GM12878 (cell line): ENCODE measurements around the gene EIF4E1B. TPM values are rescaled to one million over a fixed set of nuclear protein-coding genes. Genes with fewer than 3 reads are reported as not detected.

ENCODE experiments used
- ATAC-seq: fragments of 200-7000 bp; cut with Tn5 transposase; 3 replicates; pipeline ENCODE4 v1.9.1; 2020; ENCODE audit warnings: mild to moderate bottlenecking, moderate library complexity
- BruUV-seq: library from RNA; stranded (reverse); fragments of 400-500 nt; replicated peaks from 2 replicates; lab custom pipeline; 2021; lab: Mats Ljungman, UMichigan
- CTCF ChIA-PET: fragments of 300-600 bp; sonication (Branson Sonifier 250); formaldehyde crosslinking; extraction: SDS; loops from one replicate; lab custom pipeline; 2021; ENCODE audit warnings: inconsistent platforms; lab: Yijun Ruan, JAX
- POLR2A ChIA-PET: fragments of 350-600 bp; formaldehyde crosslinking; extraction: SDS; loops from one replicate; lab custom pipeline; 2021; ENCODE audit warnings: inconsistent platforms; lab: Charles Lee
- RAD21 ChIA-PET: fragments of 300-600 bp; sonication (Branson Sonifier 250); formaldehyde crosslinking; loops from one replicate; lab custom pipeline; 2023; ENCODE audit warnings: antibody characterized with exemption; ENCODE audit not compliant: unreplicated experiment; lab: Charles Lee
- SMC1A ChIA-PET: fragments of 300-600 bp; sonication (Branson Sonifier 250); formaldehyde crosslinking; loops from one replicate; lab custom pipeline; 2023; ENCODE audit not compliant: unreplicated experiment, uncharacterized antibody; lab: Charles Lee
- DNase-seq: peaks from one replicate; pipeline ENCODE4 v3.0.0-alpha.2; 2011; ENCODE audit warnings: low read depth, low spot score
- FAIRE-seq: peaks from 3 replicates; lab custom pipeline; 2011; peaks lifted over from hg19 to GRCh38; lab: Jason Lieb, UNC
- H2AFZ ChIP-seq: 2 replicates; pipeline ENCODE4 v1.6.0; 2011; ENCODE audit warnings: low read depth, low read length, control low read depth; ENCODE audit not compliant: control insufficient read depth
- H3K27ac ChIP-seq: 2 replicates; pipeline ENCODE4 v1.5.1; 2011; ENCODE audit warnings: control low read depth; ENCODE audit not compliant: control insufficient read depth, insufficient read depth
- H3K27me3 ChIP-seq, 2 experiments: replicated peaks in 1 of 2; 2 replicates each; pipeline versions ENCODE4 v1.6.0 to v1.6.1; 2011; ENCODE audit warnings: low read length in 1 of 2; ENCODE audit not compliant: control insufficient read depth in 2 of 2, insufficient read depth in 2 of 2
- H3K36me3 ChIP-seq, 2 experiments: 2 replicates each; pipeline ENCODE4 v1.5.1; 2011; ENCODE audit warnings: low read length in 1 of 2; ENCODE audit not compliant: control insufficient read depth in 2 of 2, insufficient read depth in 2 of 2
- H3K4me1 ChIP-seq: 2 replicates; pipeline ENCODE4 v1.6.1; 2011; ENCODE audit warnings: mild to moderate bottlenecking, low read length, moderate library complexity, mixed read lengths; ENCODE audit not compliant: control insufficient read depth, insufficient read depth
- H3K4me2 ChIP-seq: 2 replicates; pipeline ENCODE4 v1.6.0; 2011; ENCODE audit warnings: control low read depth; ENCODE audit not compliant: control insufficient read depth, insufficient read depth
- H3K4me3 ChIP-seq: fragments of 200-600 bp; sonication (generic); 2 replicates; pipeline ENCODE4 v1.5.1; 2016
- H3K79me2 ChIP-seq: 2 replicates; pipeline ENCODE4 v1.6.0; 2011; ENCODE audit warnings: low read length; ENCODE audit not compliant: control insufficient read depth, insufficient read depth
- H3K9ac ChIP-seq: 2 replicates; pipeline ENCODE4 v1.8.0; 2011; ENCODE audit warnings: low read length, control low read depth, mixed read lengths; ENCODE audit not compliant: control insufficient read depth, insufficient read depth
- H3K9me3 ChIP-seq: replicated peaks from 3 replicates; pipeline ENCODE4 v1.5.1; 2011; ENCODE audit warnings: mild to moderate bottlenecking, low read length; ENCODE audit not compliant: control insufficient read depth, insufficient read depth
- H4K20me1 ChIP-seq: 2 replicates; pipeline ENCODE4 v1.6.0; 2011; ENCODE audit not compliant: control insufficient read depth, insufficient read depth
- ASH2L ChIP-seq: fragments of 300-600, 200-600 bp; sonication (generic); IDR thresholded peaks from 2 replicates; pipeline ENCODE4 v1.6.1; 2017; ENCODE audit warnings: low read depth, mild to moderate bottlenecking, borderline replicate concordance
- DPF2 ChIP-seq: fragments of 450-650 bp; IDR thresholded peaks from 2 replicates; pipeline ENCODE4 v1.6.1; 2017; ENCODE audit warnings: mild to moderate bottlenecking
- NFYB ChIP-seq: IDR thresholded peaks from 2 replicates; pipeline ENCODE4 v1.6.1; 2011; ENCODE audit warnings: low read depth, mild to moderate bottlenecking, low read length, improper control_type of control experiment, moderate library complexity; ENCODE audit not compliant: insufficient read depth
- RAD51 ChIP-seq: fragments of 450-650 bp; IDR thresholded peaks from 2 replicates; pipeline ENCODE4 v1.6.1; 2016; ENCODE audit warnings: moderate library complexity, mild to moderate bottlenecking, inconsistent platforms
- WGBS: methylation state at CpG from one replicate; pipeline ENCODE4 v1.1.6; 2016; ENCODE audit warnings: low lambda C conversion rate; ENCODE audit not compliant: insufficient replicate concordance, insufficient coverage; ENCODE audit errors: missing lambda C conversion rate; 5-methylcytosine and 5-hydroxymethylcytosine counted together
- in situ Hi-C: fragments of 300-500 bp; cut with MboI; formaldehyde crosslinking; loops from 9 replicates; pipeline ENCODE4 v1.14.3; 2018; ENCODE audit warnings: mixed read lengths
- intact Hi-C: fragments of 100-400 bp; cut with micrococcal nuclease; formaldehyde crosslinking; loops from one replicate; pipeline ENCODE4 v1.14.2; 2022; ENCODE audit not compliant: unreplicated experiment
- polyA plus RNA-seq, 11 experiments: library from polyadenylated mRNA; depleted of rRNA in 4 of 11; unstranded in 6 of 11; stranded (reverse) in 5 of 11; fragments of >200 nt; fragmentation: Nextera tagmentation in 4 of 11; fragmentation: Illumina TruSeq in 1 of 11; extraction: Ambion mirVana in 4 of 11; extraction: Trizol in 1 of 11; gene quantifications; 1 replicate in 1 of 11; 2 replicates in 10 of 11; pipeline versions ENCODE4 v1.2.1 to v1.2.3, GENCODE V29; 2011 to 2016; ENCODE audit warnings: inconsistent platforms in 2 of 11, missing spikeins in 2 of 11, low read depth in 1 of 11
- total RNA-seq, 4 experiments: library from RNA; depleted of rRNA in 3 of 4; stranded (reverse); fragments of >200 nt in 3 of 4; fragmentation: Illumina TruSeq in 1 of 4; extraction: Trizol in 1 of 4; gene quantifications; 2 replicates each; pipeline versions ENCODE4 v1.2.1 to v1.2.3, GENCODE V29; 2013 to 2021
- TF ChIP-seq, protein P1 (sequence below): IDR thresholded peaks from 2 replicates; pipeline ENCODE4 v1.6.1; 2011; ENCODE audit warnings: borderline replicate concordance, low read depth, mild to moderate bottlenecking, moderate library complexity, mixed read lengths, low read length; ENCODE audit not compliant: insufficient read depth; ENCODE audit errors: extremely low read length
- TF ChIP-seq, protein P2 (sequence below): fragments of 450-650 bp; IDR thresholded peaks from 2 replicates; pipeline ENCODE4 v1.6.1; 2017; ENCODE audit warnings: mild to moderate bottlenecking, moderate library complexity
- TF ChIP-seq, protein P3 (sequence below): fragments of 150-350 bp; IDR thresholded peaks from 2 replicates; pipeline ENCODE4 v1.6.1; 2016; ENCODE audit warnings: low read depth, low read length

The EIF4E1B gene
- total and polyA plus RNA-seq, 10 of the 15 experiments (the other 5 are each of a cell fraction or from before 2014, with no cell fraction given) = not detected

DNA sequence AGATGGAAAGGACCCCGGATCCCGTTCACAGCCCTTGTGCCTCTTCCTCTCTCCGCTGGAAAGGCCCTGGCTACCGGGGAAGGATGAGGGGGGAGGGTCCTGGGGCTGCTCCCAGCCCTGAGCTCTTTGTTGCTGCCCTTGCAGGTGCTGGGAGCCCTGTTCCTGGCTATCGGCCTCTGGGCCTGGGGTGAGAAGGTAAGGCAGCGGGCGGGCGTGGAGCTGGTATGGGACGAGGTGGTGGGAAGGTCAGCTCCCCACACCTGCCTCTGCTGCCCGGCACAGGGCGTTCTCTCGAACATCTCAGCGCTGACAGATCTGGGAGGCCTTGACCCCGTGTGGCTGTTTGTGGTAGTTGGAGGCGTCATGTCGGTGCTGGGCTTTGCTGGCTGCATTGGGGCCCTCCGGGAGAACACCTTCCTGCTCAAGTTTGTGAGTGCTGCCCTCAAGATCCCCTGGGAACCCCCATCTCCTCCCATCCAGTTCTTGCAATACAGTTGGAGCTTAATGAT is 21.1 kb downstream of the EIF4E1B start (continued):
- no peak for TF ChIP-seq DPF2
- TF ChIP-seq ASH2L = no peak
- TF ChIP-seq, protein P1, sequence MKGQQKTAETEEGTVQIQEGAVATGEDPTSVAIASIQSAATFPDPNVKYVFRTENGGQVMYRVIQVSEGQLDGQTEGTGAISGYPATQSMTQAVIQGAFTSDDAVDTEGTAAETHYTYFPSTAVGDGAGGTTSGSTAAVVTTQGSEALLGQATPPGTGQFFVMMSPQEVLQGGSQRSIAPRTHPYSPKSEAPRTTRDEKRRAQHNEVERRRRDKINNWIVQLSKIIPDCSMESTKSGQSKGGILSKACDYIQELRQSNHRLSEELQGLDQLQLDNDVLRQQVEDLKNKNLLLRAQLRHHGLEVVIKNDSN = no peak
- TF ChIP-seq RAD51 = no peak
- TF ChIP-seq, protein P2, sequence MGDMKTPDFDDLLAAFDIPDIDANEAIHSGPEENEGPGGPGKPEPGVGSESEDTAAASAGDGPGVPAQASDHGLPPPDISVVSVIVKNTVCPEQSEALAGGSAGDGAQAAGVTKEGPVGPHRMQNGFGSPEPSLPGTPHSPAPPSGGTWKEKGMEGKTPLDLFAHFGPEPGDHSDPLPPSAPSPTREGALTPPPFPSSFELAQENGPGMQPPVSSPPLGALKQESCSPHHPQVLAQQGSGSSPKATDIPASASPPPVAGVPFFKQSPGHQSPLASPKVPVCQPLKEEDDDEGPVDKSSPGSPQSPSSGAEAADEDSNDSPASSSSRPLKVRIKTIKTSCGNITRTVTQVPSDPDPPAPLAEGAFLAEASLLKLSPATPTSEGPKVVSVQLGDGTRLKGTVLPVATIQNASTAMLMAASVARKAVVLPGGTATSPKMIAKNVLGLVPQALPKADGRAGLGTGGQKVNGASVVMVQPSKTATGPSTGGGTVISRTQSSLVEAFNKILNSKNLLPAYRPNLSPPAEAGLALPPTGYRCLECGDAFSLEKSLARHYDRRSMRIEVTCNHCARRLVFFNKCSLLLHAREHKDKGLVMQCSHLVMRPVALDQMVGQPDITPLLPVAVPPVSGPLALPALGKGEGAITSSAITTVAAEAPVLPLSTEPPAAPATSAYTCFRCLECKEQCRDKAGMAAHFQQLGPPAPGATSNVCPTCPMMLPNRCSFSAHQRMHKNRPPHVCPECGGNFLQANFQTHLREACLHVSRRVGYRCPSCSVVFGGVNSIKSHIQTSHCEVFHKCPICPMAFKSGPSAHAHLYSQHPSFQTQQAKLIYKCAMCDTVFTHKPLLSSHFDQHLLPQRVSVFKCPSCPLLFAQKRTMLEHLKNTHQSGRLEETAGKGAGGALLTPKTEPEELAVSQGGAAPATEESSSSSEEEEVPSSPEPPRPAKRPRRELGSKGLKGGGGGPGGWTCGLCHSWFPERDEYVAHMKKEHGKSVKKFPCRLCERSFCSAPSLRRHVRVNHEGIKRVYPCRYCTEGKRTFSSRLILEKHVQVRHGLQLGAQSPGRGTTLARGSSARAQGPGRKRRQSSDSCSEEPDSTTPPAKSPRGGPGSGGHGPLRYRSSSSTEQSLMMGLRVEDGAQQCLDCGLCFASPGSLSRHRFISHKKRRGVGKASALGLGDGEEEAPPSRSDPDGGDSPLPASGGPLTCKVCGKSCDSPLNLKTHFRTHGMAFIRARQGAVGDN = no peak

DNA sequence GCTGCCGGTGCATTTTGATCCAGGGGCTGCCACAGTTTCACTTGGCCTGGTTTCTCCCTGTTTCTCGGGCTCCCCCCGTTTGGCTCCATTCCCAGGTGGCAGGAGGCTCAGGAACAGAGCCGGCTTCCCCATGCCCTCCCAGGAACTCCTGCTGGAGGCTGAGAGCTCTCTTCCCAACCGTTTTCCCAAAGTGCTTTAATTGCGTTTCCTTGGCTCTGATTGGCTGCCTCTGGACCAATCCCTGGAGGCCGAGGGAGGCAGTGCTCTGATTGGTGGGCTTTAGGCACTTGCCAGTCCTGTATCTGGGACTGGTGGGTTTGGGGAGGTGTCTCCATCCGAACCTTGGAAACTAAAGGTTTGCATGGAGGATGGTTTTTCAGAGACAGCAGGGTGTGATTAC is 21.7 kb downstream of the EIF4E1B start:
- in situ Hi-C loops = loop anchor here (5.0 kb wide), 1 partner anchor 460 kb away; no protein-coding TSS in a partner anchor
- ChIA-PET POLR2A (no interaction called here), SMC1A (interaction anchor here (0.9 kb wide), 1 partner anchor 9 kb away, joined by 3 read pairs; no protein-coding TSS in a partner anchor), RAD21 (no interaction called here)
- H4K20me1 ChIP-seq = no peaks in the 10 kb centered on the region
- no peaks in the 10 kb centered on the region for H3K9me3 ChIP-seq
- no peak overlapping the region for H3K4me3 ChIP-seq
- DNase-seq (no peak), ATAC-seq (no peak)
- H2AFZ ChIP-seq = no peak overlapping the region
- H3K9ac ChIP-seq = no peak overlapping the region
- no peaks in the 10 kb centered on the region for H3K27me3 ChIP-seq
- WGBS = 87% methylated on average over 8 of the region's 8 CpGs
- intact Hi-C loops = no loop called here
- no peaks in the 10 kb centered on the region for H3K79me2 ChIP-seq
- H3K4me1 ChIP-seq = peaks cover 31% of the 10 kb centered on the region
- TF ChIP-seq NFYB = peak; percentile 52; the same call in 1 of the 2 replicates
- TF ChIP-seq, protein P3, sequence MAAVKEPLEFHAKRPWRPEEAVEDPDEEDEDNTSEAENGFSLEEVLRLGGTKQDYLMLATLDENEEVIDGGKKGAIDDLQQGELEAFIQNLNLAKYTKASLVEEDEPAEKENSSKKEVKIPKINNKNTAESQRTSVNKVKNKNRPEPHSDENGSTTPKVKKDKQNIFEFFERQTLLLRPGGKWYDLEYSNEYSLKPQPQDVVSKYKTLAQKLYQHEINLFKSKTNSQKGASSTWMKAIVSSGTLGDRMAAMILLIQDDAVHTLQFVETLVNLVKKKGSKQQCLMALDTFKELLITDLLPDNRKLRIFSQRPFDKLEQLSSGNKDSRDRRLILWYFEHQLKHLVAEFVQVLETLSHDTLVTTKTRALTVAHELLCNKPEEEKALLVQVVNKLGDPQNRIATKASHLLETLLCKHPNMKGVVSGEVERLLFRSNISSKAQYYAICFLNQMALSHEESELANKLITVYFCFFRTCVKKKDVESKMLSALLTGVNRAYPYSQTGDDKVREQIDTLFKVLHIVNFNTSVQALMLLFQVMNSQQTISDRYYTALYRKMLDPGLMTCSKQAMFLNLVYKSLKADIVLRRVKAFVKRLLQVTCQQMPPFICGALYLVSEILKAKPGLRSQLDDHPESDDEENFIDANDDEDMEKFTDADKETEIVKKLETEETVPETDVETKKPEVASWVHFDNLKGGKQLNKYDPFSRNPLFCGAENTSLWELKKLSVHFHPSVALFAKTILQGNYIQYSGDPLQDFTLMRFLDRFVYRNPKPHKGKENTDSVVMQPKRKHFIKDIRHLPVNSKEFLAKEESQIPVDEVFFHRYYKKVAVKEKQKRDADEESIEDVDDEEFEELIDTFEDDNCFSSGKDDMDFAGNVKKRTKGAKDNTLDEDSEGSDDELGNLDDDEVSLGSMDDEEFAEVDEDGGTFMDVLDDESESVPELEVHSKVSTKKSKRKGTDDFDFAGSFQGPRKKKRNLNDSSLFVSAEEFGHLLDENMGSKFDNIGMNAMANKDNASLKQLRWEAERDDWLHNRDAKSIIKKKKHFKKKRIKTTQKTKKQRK = no peak
- TF ChIP-seq, all 136 proteins: peak for 1
- H3K36me3 ChIP-seq = no peaks in the 10 kb centered on the region; a peak in 1 of 4 replicates
- H3K4me2 ChIP-seq = no peak overlapping the region
- CTCF ChIA-PET = interaction anchor here (3.2 kb wide), 1 partner anchor 9 kb away, joined by 17 read pairs; no protein-coding TSS in a partner anchor
- no peak for FAIRE-seq
- BruUV-seq = no TSS peak
- H3K27ac ChIP-seq = no peak overlapping the region
